BE2C (cell line): Measurements from ENCODE around the gene CA5B.
"Not testable (repeated sequence)": the region's sequence is repeated elsewhere in the genome, so short reads cannot be mapped to it uniquely, and the experiment has no call there.

ENCODE experiments used
- DNase-seq: peaks from one replicate; pipeline ENCODE4 v3.0.0-alpha.2; 2020
- H3K27me3 ChIP-seq: fragments of 250-450 bp; sonication (Bioruptor Pico); 2 replicates; pipeline ENCODE4 v1.5.1; 2020; ENCODE audit warnings: mild to moderate bottlenecking
- H3K36me3 ChIP-seq: fragments of 250-450 bp; sonication (Bioruptor Pico); 2 replicates; pipeline ENCODE4 v1.5.1; 2020; ENCODE audit warnings: mild to moderate bottlenecking
- H3K4me1 ChIP-seq: fragments of 250-450 bp; sonication (Bioruptor Pico); 2 replicates; pipeline ENCODE4 v1.5.1; 2020
- H3K4me3 ChIP-seq: 2 replicates; pipeline ENCODE4 v1.5.1; 2011; ENCODE audit warnings: low read depth, low read length
- H3K9me3 ChIP-seq: fragments of 250-450 bp; sonication (Bioruptor Pico); 2 replicates; pipeline ENCODE4 v1.5.1; 2020
- CTCF ChIP-seq: IDR thresholded peaks from 2 replicates; pipeline ENCODE4 v1.5.1; 2012; ENCODE audit warnings: mild to moderate bottlenecking, low read depth, low read length

CA5B gene

GRCh38 chrX:15820106-15821073, 82.3 kb downstream of the CA5B start:
- no peak for DNase-seq
- no peaks in the 10 kb centered on the region for H3K36me3 ChIP-seq

GRCh38 chrX:15822922-15823321, 84.9 kb downstream of the CA5B start:
- no peaks in the 10 kb centered on the region for H3K4me1 ChIP-seq
- TF ChIP-seq CTCF = no peak
- H3K36me3 ChIP-seq = no peaks in the 10 kb centered on the region
- DNase-seq = no peak
- no peak overlapping the region for H3K4me3 ChIP-seq
- no peaks in the 10 kb centered on the region for H3K27me3 ChIP-seq
- H3K9me3 ChIP-seq = no peaks in the 10 kb centered on the region

More at GRCh38 chrX:15820106-15821073, 82.3 kb downstream of the CA5B start:
- no peaks in the 10 kb centered on the region for H3K27me3 ChIP-seq
- no peaks in the 10 kb centered on the region for H3K4me1 ChIP-seq
- no peak for TF ChIP-seq CTCF
- H3K4me3 ChIP-seq = no peak overlapping the region
- H3K9me3 ChIP-seq = no peaks in the 10 kb centered on the region

GRCh38 chrX:15825936-15826335, 87.9 kb downstream of the CA5B start:
- DNase-seq = no peak
- TF ChIP-seq CTCF = no peak
- H3K4me1 ChIP-seq = no peaks in the 10 kb centered on the region
- no peaks in the 10 kb centered on the region for H3K36me3 ChIP-seq
- no peaks in the 10 kb centered on the region for H3K9me3 ChIP-seq
- no peaks in the 10 kb centered on the region for H3K27me3 ChIP-seq
- H3K4me3 ChIP-seq = no peak overlapping the region

- H3K4me1 ChIP-seq = no peaks in the 10 kb centered on the region
- TF ChIP-seq CTCF = no peak
- H3K4me3 ChIP-seq = no peak overlapping the region
- H3K9me3 ChIP-seq = no peaks in the 10 kb centered on the region
- H3K36me3 ChIP-seq = no peaks in the 10 kb centered on the region
- H3K27me3 ChIP-seq = no peaks in the 10 kb centered on the region
- no peak for DNase-seq
Measured at GRCh38 chrX:15829217-15829616, 91.1 kb downstream of the CA5B start.

- not testable (repeated sequence) for H3K4me1 ChIP-seq, DNase-seq, H3K27me3 ChIP-seq, H3K9me3 ChIP-seq, H3K36me3 ChIP-seq, H3K4me3 ChIP-seq
Measured at GRCh38 chrX:15831347-15831746, 93.3 kb downstream of the CA5B start.

- no peak for TF ChIP-seq CTCF
- DNase-seq = no peak
Measured at GRCh38 chrX:15834053-15834452, 96.0 kb downstream of the CA5B start.

More at GRCh38 chrX:15834053-15834452, 96.0 kb downstream of the CA5B start:
- Histone ChIP-seq H3K4me1 (no peaks in the 10 kb centered on the region), H3K27me3 (no peaks in the 10 kb centered on the region), H3K9me3 (no peaks in the 10 kb centered on the region), H3K36me3 (no peaks in the 10 kb centered on the region), H3K4me3 (no peak overlapping the region)
